ENCODE data around the gene OR6S1.

The OR6S1 gene

GRCh38 chr14:20610002-20610765 lies 31.3 kb downstream of the OR6S1 start (continued):
- TF ChIP-seq ZNF132 (tag by site-specific recombination; IDR thresholded peaks at IDR 0.05; ENCODE audit: borderline replicate concordance) (no peak), ZNF433 (tag by site-specific recombination; IDR thresholded peaks at IDR 0.05; ENCODE audit: low read depth) (no peak), YY2 (tag by site-specific recombination; IDR thresholded peaks at IDR 0.05) (no peak), ZNF658 (tag by site-specific recombination; IDR thresholded peaks at IDR 0.05) (no peak), ZNF830 (tag by site-specific recombination; IDR thresholded peaks at IDR 0.05; ENCODE audit: low read depth) (no peak), ZFHX2 (tag by site-specific recombination; conservative IDR thresholded peaks at IDR 0.05) (peak; percentile 45), PRDM6 (tag by site-specific recombination; IDR thresholded peaks at IDR 0.05) (peak; percentile 10; the same call in 1 of the 2 replicates), MYNN (tag by site-specific recombination; IDR thresholded peaks at IDR 0.05; ENCODE audit: borderline replicate concordance) (no peak), ZNF670 (tag by site-specific recombination; IDR thresholded peaks at IDR 0.05; ENCODE audit: low read depth) (no peak), ZBTB44 (tag by site-specific recombination; IDR thresholded peaks at IDR 0.05) (peak; percentile 27; the same call in 1 of the 2 replicates), GLIS1 (tag by site-specific recombination; IDR thresholded peaks at IDR 0.05) (no peak), ZNF623 (tag by site-specific recombination; IDR thresholded peaks at IDR 0.05) (0 out of 2 replicates have a peak, but pooled peaks have one; percentile 12), ZNF549 (tag by site-specific recombination; IDR thresholded peaks at IDR 0.05) (no peak), ZNF274 (IDR thresholded peaks at IDR 0.05; ENCODE audit: low read length) (no peak), ZNF274 (tag by site-specific recombination; IDR thresholded peaks at IDR 0.05; ENCODE audit: borderline replicate concordance) (no peak), ZNF24 (tag by site-specific recombination; IDR thresholded peaks at IDR 0.05) (peak; percentile 92), ZNF202 (tag by site-specific recombination; IDR thresholded peaks at IDR 0.05; ENCODE audit: borderline replicate concordance) (no peak), PBX3 (CRISPR knock-in tag; IDR thresholded peaks at IDR 0.05) (no peak), PRDM2 (tag by site-specific recombination; IDR thresholded peaks at IDR 0.05; ENCODE audit: borderline replicate concordance) (no peak), ZSCAN4 (tag by site-specific recombination; IDR thresholded peaks at IDR 0.05) (no peak), ZFP41 (tag by site-specific recombination; IDR thresholded peaks at IDR 0.05; ENCODE audit: borderline replicate concordance) (no peak), ZBTB20 (tag by site-specific recombination; IDR thresholded peaks at IDR 0.05) (no peak), REPIN1 (tag by site-specific recombination; IDR thresholded peaks at IDR 0.05; ENCODE audit: low read depth) (0 out of 2 replicates have a peak, but pooled peaks have one; percentile 79), ZNF311 (tag by site-specific recombination; IDR thresholded peaks at IDR 0.05; ENCODE audit: borderline replicate concordance) (no peak), OVOL3 (tag by site-specific recombination; IDR thresholded peaks at IDR 0.05) (no peak; the same call in 1 of the 2 replicates), ZNF561 (tag by site-specific recombination; IDR thresholded peaks at IDR 0.05; ENCODE audit: borderline replicate concordance) (peak; percentile 81; the same call in 1 of the 2 replicates)

Measured in HEK293 (cell line).